Mucosa of rectum (tissue), 2 donors: ENCODE results near the gene ARHGAP35.

ENCODE experiments used
- H3K27ac ChIP-seq, 2 donors: one replicate each; pipeline ENCODE4 v1.7.0; 2013; ENCODE audit warnings: inconsistent platforms in 2 of 2, low read depth in 2 of 2, low read length in 2 of 2
- H3K27me3 ChIP-seq, 2 donors: one replicate each; pipeline ENCODE4 v1.7.0; 2013; ENCODE audit warnings: low read length in 2 of 2; ENCODE audit not compliant: control insufficient read depth in 2 of 2, insufficient read depth in 2 of 2
- H3K36me3 ChIP-seq, 2 donors: one replicate each; pipeline ENCODE4 v1.7.0; 2013; ENCODE audit warnings: low read length in 2 of 2; ENCODE audit not compliant: control insufficient read depth in 2 of 2, insufficient read depth in 2 of 2
- H3K4me1 ChIP-seq, 2 donors: one replicate each; pipeline ENCODE4 v1.7.0; 2013; ENCODE audit warnings: low read length in 2 of 2, mild to moderate bottlenecking in 1 of 2; ENCODE audit not compliant: control insufficient read depth in 2 of 2, insufficient read depth in 2 of 2
- H3K4me3 ChIP-seq, 2 donors: one replicate each; pipeline ENCODE4 v1.7.0; 2013; ENCODE audit warnings: low read length in 2 of 2
- H3K9ac ChIP-seq, 2 donors: one replicate each; pipeline ENCODE4 v1.7.0; 2013; ENCODE audit warnings: low read length in 2 of 2, low read depth in 1 of 2, mild to moderate bottlenecking in 1 of 2
- H3K9me3 ChIP-seq, 2 donors: one replicate each; pipeline ENCODE4 v1.7.0; 2013; ENCODE audit warnings: low read length in 2 of 2; ENCODE audit not compliant: control insufficient read depth in 2 of 2
- donor health status: healthy.
- donor health status: Normal muscosa, but diverticular disease.

The ARHGAP35 gene

GRCh38 chr19:46856062-46857022 is 4.5 kb upstream of the ARHGAP35 start:
- H3K27ac ChIP-seq, result peak overlapping the region; percentile 75 to 78
- peaks cover 11 to 23% of the 10 kb centered on the region in 2 donors for H3K4me1 ChIP-seq
- H3K36me3 ChIP-seq, result no peaks in the 10 kb centered on the region
- no peaks in the 10 kb centered on the region for H3K27me3 ChIP-seq
- peak overlapping the region; percentile 49 to 67 for H3K4me3 ChIP-seq
- no peaks in the 10 kb centered on the region for H3K9me3 ChIP-seq
- H3K9ac ChIP-seq, result peak overlapping the region; percentile 34 to 47

- Histone ChIP-seq H3K9ac (peak overlapping the region in 1 of 2 donors; percentile 9), H3K4me3 (peak overlapping the region; percentile 83 to 91), H3K27me3 (no peaks in the 10 kb centered on the region), H3K36me3 (no peaks in the 10 kb centered on the region), H3K9me3 (no peaks in the 10 kb centered on the region), H3K27ac (peak overlapping the region; percentile 97 to 98), H3K4me1 (peaks cover 39 to 47% of the 10 kb centered on the region in 2 donors)
These were observed 1.1 kb upstream of the ARHGAP35 start for GRCh38 chr19:46859637-46860124.

GRCh38 chr19:46860125-46860845 is 512 bp upstream of the ARHGAP35 start:
- Histone ChIP-seq H3K4me1 (peaks cover 39 to 46% of the 10 kb centered on the region in 2 donors), H3K27me3 (no peaks in the 10 kb centered on the region), H3K4me3 (peak overlapping the region; percentile 83 to 91), H3K9ac (peak overlapping the region; percentile 65 to 83), H3K27ac (peak overlapping the region; percentile 97 to 98), H3K9me3 (no peaks in the 10 kb centered on the region), H3K36me3 (no peaks in the 10 kb centered on the region)

GRCh38 chr19:46861691-46862502 is 1.1 kb downstream of the ARHGAP35 start:
- Histone ChIP-seq H3K9me3 (no peaks in the 10 kb centered on the region), H3K36me3 (no peaks in the 10 kb centered on the region), H3K4me1 (peaks cover 28 to 40% of the 10 kb centered on the region in 2 donors), H3K27me3 (no peaks in the 10 kb centered on the region), H3K4me3 (peak overlapping the region; percentile 87 to 89), H3K9ac (peak overlapping the region; percentile 61 to 70), H3K27ac (peak overlapping the region; percentile 80 to 82)

GRCh38 chr19:46862503-46862834 is 1.7 kb downstream of the ARHGAP35 start:
- Histone ChIP-seq H3K4me1 (peaks cover 30 to 46% of the 10 kb centered on the region in 2 donors), H3K4me3 (peak overlapping the region; percentile 87 to 89), H3K27ac (peak overlapping the region; percentile 26 to 80), H3K9me3 (no peaks in the 10 kb centered on the region), H3K36me3 (no peaks in the 10 kb centered on the region), H3K27me3 (no peaks in the 10 kb centered on the region), H3K9ac (peak overlapping the region; percentile 38 to 70)

- H3K4me3 ChIP-seq, result peak overlapping the region; percentile 17 to 87
- peak overlapping the region; percentile 35 to 80 for H3K27ac ChIP-seq
- H3K9me3 ChIP-seq, result no peaks in the 10 kb centered on the region
- peaks cover 31 to 47% of the 10 kb centered on the region in 2 donors for H3K4me1 ChIP-seq
- H3K36me3 ChIP-seq, result no peaks in the 10 kb centered on the region
- H3K9ac ChIP-seq, result peak overlapping the region; percentile 38 to 70
- H3K27me3 ChIP-seq, result no peaks in the 10 kb centered on the region
These were observed 2.3 kb downstream of the ARHGAP35 start for GRCh38 chr19:46862974-46863632.

GRCh38 chr19:46863818-46864629 is 3.2 kb downstream of the ARHGAP35 start:
- Histone ChIP-seq H3K36me3 (no peaks in the 10 kb centered on the region), H3K27me3 (no peaks in the 10 kb centered on the region), H3K9me3 (no peaks in the 10 kb centered on the region), H3K4me1 (peaks cover 31 to 47% of the 10 kb centered on the region in 2 donors), H3K27ac (peak overlapping the region; percentile 35 to 80), H3K4me3 (peak overlapping the region; percentile 15 to 87), H3K9ac (peak overlapping the region in 1 of 2 donors; percentile 55)

GRCh38 chr19:46866407-46867136 is 5.8 kb downstream of the ARHGAP35 start:
- no peak overlapping the region for H3K9ac ChIP-seq
- H3K27me3 ChIP-seq, result no peaks in the 10 kb centered on the region
- no peaks in the 10 kb centered on the region for H3K9me3 ChIP-seq
- no peak overlapping the region for H3K27ac ChIP-seq
- H3K4me3 ChIP-seq, result no peak overlapping the region
- H3K36me3 ChIP-seq, result no peaks in the 10 kb centered on the region
- H3K4me1 ChIP-seq, result peaks cover 31 to 40% of the 10 kb centered on the region in 2 donors
